GM10266 (cell line): ENCODE results near the gene LAMB1.

ENCODE experiments used
- DNase-seq: peaks from one replicate; pipeline ENCODE4 v3.0.0; 2012; ENCODE audit errors: extremely low spot score
- TF ChIP-seq, protein P1 (sequence below): IDR thresholded peaks from 2 replicates; pipeline ENCODE4 v1.5.1; 2012; ENCODE audit warnings: mild to moderate bottlenecking, low read depth; ENCODE audit not compliant: control insufficient read depth, insufficient read depth; ENCODE audit errors: missing control alignments

Gene LAMB1

DNA sequence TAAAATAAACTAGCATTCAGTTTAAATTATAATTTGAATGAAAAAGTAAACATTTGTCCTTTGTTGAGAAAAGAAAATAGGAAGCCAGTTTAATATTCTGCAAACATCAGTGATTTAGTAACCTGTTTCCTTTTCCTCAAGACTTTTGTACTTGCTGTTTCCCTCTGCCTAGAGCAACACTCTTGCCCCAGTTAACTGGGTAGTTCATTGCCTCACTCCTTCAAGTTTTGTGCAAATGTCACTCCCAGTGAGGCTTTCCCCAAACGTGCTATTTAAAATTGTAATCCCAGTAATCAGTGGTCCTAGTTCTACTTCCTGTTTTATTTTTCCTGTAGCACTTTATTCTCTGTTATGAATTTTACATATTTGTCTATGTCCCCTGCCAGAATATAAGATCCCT is 88.1 kb downstream of the LAMB1 start:
- TF ChIP-seq, protein P1, sequence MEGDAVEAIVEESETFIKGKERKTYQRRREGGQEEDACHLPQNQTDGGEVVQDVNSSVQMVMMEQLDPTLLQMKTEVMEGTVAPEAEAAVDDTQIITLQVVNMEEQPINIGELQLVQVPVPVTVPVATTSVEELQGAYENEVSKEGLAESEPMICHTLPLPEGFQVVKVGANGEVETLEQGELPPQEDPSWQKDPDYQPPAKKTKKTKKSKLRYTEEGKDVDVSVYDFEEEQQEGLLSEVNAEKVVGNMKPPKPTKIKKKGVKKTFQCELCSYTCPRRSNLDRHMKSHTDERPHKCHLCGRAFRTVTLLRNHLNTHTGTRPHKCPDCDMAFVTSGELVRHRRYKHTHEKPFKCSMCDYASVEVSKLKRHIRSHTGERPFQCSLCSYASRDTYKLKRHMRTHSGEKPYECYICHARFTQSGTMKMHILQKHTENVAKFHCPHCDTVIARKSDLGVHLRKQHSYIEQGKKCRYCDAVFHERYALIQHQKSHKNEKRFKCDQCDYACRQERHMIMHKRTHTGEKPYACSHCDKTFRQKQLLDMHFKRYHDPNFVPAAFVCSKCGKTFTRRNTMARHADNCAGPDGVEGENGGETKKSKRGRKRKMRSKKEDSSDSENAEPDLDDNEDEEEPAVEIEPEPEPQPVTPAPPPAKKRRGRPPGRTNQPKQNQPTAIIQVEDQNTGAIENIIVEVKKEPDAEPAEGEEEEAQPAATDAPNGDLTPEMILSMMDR: no peak
- no peak for DNase-seq

DNA sequence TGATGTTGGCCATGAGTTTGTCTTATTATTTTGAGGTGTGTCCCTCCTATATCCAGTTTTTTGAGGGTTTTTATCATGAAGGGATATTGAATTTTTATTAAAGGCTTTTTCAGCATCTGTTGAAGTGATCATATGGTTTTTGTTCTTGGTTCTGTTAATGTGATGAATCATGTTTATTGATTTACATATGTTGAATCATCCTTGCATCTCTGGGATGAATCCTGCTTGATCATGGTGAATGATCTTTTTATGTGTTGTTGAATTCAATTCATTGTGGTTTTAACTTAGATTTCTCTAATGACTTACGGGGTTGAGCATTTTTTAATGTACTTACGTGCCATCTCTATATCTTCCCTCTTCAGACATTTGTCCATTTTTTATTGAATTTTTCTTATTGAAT is 89.1 kb downstream of the LAMB1 start:
- DNase-seq: no peak
- TF ChIP-seq, protein P1: no peak

DNA sequence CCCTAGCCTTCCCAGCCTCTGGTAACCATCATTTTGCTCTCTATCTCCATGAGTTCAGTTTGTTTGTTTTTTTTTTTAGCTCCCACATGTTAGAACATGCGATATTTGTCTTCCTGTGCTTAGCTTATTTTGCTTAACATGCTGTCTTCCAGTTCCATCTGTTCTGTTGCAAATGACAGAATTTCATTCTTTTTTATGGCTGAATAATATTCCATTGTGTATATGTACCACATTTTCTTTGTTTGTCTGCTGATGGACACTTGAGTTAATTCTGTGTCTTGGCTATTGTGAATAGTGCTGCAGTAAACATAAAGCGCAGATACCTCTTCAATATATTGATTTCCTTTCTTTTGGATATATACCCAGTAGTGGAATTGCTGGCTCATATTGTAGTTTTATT is 91.0 kb downstream of the LAMB1 start:
- TF ChIP-seq, protein P1: no peak

DNA sequence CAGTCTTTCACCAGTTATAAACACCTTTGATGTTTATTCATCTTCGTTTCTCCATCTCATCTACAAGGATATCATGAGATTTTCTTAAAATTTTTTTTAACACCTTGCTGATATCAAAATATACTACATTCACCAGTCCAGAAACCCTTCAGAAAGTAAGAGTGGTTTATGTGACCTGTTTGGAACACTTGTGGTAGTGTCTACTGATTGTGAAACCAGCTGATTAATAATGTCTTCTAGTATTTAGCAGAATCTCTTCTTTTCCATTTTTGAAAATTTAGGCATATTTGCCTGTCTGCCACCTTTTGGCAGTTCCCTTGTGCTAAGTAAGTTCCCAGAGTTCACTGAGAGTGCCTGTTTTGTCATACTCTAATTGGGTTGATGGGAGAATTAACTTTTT is 93.5 kb downstream of the LAMB1 start:
- TF ChIP-seq, protein P1: no peak
- DNase-seq: no peak

More for the DNA sequence above, 91.0 kb downstream of the LAMB1 start:
- no peak for DNase-seq

DNA sequence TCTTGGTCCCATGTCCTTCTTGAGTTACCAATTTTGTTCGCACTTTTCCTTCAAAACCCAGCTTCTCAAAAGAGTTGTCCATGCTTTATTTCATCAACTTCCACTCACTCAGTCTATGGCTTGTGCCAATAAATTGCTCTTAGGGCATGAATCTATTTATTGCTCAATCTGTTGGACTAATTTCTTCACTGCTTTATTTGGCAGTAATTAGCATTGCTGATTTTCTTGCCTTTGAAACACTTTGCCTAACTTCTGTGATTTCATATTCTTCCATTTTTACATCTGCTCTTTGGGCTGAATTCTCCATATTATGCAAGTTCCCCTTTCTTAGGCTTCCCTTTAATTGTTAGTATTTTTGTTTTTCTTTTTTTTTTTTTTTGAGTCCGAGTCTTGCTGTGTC is 95.2 kb downstream of the LAMB1 start:
- TF ChIP-seq, protein P1: no peak
- DNase-seq: no peak

DNA sequence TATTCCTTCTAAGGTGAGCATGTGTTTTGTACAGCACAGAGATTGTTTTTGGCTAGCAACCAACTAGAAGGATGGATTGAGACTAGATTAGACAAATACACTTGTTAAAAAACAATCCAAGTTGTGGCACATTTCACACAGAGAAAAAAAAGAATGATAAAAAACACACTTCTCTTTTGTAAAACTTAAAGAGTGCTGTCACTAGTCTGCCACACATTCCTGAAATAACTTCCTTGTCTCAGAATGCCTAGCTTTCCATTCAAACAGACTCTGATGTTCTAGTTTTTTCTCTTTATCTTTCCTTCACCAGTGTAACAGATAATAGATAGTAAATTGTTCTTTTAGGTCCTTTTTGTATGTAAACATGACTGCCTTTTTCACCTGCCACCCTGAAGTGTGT is 100.6 kb downstream of the LAMB1 start:
- DNase-seq: no peak
- TF ChIP-seq, protein P1: no peak

DNA sequence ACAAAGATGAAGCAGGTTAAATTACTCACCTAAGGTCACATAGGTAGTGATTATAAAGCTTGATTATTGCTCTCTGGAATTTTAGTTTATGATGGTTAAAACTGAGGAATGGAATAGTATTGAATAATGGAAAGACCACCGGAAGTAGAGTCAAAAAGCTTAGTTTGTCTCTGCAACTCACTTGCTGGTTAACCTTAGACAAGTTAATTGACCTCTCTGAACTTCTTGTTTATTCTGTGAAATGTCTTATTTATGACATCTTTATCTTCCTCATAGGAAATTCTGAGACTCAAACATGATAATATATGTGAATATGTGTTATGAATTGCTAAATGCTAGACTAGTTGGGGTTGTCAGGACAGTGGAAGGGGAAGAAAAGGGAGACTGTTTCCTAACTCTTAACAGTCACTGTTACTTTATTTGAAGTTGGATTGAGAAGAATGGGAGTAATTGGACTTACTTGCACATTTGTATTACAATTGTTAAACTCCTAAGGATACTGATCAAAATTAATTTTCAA is 102.4 kb downstream of the LAMB1 start:
- no peak for DNase-seq
- TF ChIP-seq, protein P1: no peak
